Femur (tissue), 1 donor: ENCODE measurements around the gene SMC3.

ENCODE experiments used
- DNase-seq: peaks from one replicate; pipeline ENCODE4 v3.0.0-alpha.2; 2017

Gene SMC3

DNA sequence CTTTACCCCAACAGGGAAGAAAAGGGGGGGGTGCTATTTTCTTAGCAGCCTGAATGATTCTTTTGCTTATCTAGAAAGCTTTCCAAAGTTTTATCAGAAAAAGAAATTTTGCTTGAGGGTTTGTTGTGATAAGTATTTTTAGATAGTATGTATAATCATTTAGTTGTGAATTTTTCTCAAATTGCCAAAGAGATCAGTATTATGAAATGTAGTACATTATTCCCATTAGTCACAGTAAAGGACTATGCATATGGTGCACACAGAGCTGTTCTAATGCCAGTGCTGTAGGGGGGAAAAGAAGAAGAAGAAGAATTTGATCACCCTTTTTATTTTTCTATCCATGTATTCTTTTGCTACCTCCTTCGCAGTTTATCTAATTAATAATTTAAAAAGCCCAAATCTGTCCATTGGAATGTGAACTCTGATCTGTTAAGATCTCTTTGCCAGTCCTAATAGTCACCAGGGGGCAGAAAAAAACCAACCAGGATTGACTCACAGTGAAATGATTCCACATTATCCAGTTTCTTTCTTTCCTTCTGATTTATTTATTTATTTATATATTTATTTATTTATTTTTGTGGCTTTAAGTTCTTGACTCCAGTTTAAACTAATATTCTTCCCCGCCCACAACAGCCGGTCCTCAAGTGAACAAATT, 81.3 kb downstream of the SMC3 start:
- no peak for DNase-seq

DNA sequence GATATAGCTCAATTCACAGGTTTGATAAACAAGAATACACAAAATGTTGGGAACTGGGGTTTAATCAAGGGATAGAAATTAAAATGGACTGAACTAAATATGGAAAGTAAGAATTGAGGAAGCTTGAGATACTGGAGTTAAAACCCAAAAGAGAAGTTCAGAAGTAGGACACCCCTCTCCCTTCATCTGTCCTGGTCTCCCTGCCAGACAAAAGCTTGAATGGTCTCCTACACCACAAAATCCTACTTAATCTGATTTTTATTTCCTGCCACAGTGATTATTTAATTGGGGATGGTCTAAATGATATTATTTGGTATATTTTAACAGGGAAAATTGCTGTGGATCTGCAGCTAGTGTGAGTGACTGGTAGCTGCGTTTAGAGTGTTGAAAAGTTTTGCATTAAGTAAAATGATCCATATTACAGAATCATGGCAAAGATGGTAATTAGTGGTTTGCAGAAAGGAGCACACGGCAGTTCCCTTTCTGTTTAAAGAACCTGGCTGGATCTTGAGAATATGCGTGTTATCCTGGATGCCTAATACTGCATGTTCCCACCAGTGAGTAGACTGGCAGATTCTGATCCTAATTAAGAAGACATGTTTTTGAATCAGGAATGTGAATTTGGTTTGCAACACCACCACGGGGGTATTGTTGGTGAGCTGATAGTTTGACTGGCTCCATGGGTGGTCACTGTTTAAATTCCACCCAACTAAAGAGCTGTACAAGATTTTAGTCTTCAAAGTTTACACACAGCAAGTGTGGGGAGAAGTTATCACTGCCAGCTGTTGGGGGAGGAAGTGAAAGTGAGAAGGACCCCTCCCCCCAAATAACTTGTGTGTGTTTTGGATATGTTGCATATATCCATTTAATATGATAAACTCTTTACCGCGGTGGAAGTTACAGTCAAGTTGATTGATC, 82.1 kb downstream of the SMC3 start:
- DNase-seq, result no peak

GRCh38 chr10:110650265-110650668, 82.8 kb downstream of the SMC3 start:
- DNase-seq, result no peak

DNA sequence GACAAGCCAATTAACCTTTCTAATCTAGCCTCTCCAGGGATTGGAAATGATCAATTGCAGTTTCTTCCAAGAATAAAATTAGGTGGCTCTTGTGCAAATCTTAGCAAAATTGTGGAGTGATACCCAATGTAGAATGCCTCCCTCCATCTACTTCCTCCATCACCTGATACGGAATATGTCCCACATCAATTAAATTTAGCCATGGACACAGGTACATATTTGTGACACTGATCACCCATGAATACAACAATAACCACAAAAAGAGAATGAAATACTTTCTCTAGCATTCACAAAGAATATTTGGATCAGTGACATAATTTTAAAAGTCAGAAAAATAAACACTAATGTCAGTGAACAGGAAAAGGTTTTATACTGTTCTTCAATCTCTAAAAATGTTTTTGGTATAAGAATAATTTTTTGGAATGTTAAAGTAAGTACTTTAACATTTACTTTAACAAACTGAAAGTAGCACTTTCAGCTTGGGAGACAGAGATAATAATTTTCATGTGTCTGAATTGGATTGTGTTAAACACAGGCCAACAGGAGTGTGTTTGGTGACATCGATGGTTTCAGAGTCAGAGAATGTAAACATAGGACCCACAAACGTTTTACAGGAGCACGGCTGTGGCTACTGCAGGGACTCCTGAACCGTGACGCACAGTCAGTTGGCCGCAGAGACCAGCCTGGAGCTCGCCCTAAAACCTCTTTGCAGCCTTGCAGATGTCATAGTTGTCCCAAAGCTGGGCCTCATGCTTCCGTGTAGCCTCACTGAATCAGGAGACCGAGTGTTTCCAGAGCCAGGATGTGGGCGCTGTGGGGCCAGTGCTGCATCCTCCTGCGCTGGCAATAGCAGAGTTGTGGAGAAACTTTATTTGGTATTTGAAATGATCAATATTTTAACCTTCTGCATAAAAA, 83.8 kb downstream of the SMC3 start:
- peak; percentile 54 for DNase-seq

- DNase-seq, result no peak
Measured at GRCh38 chr10:110652475-110653118, 85.1 kb downstream of the SMC3 start.
